T-helper 2 cell treated with Interferon-gamma antibody and Interleukin-4, amounts not matched to agents 5 μg/mL and 100 μg/mL, for 36 hours (primary cell): ENCODE results near the gene STK32A.

ENCODE experiments used
- DNase-seq: peaks from one replicate; pipeline ENCODE4 v3.0.0; 2021; ENCODE audit warnings: low spot score
- H3K27ac Mint-ChIP-seq: one replicate; pipeline ENCODE4 v1.8.0; 2021; ENCODE audit warnings: mild to moderate bottlenecking, mixed read lengths
- H3K27me3 Mint-ChIP-seq: one replicate; pipeline ENCODE4 v1.8.0; 2021; ENCODE audit warnings: low read depth, mixed read lengths
- H3K36me3 Mint-ChIP-seq: one replicate; pipeline ENCODE4 v1.8.0; 2021; ENCODE audit warnings: low read depth, mixed read lengths
- H3K4me1 Mint-ChIP-seq: one replicate; pipeline ENCODE4 v1.8.0; 2021; ENCODE audit warnings: low read depth, mixed read lengths
- H3K4me3 Mint-ChIP-seq: one replicate; pipeline ENCODE4 v1.8.0; 2022; ENCODE audit warnings: mild to moderate bottlenecking, moderate library complexity, mixed read lengths
- H3K9me3 Mint-ChIP-seq: one replicate; pipeline ENCODE4 v1.8.0; 2021; ENCODE audit warnings: mixed read lengths

Gene STK32A

GRCh38 chr5:147375151-147375550, 140.3 kb downstream of the STK32A start:
- no peaks in the 10 kb centered on the region for H3K4me1 Mint-ChIP-seq
- H3K27me3 Mint-ChIP-seq = no peaks in the 10 kb centered on the region
- H3K4me3 Mint-ChIP-seq = no peak overlapping the region
- DNase-seq = no peak
- H3K27ac Mint-ChIP-seq = no peak overlapping the region
- no peaks in the 10 kb centered on the region for H3K36me3 Mint-ChIP-seq
- H3K9me3 Mint-ChIP-seq = peaks cover 3% of the 10 kb centered on the region

GRCh38 chr5:147377682-147378081, 142.9 kb downstream of the STK32A start:
- no peaks in the 10 kb centered on the region for H3K27me3 Mint-ChIP-seq
- H3K36me3 Mint-ChIP-seq = no peaks in the 10 kb centered on the region
- peaks cover 3% of the 10 kb centered on the region for H3K9me3 Mint-ChIP-seq
- no peaks in the 10 kb centered on the region for H3K4me1 Mint-ChIP-seq
- no peak overlapping the region for H3K27ac Mint-ChIP-seq
- DNase-seq = no peak
- no peak overlapping the region for H3K4me3 Mint-ChIP-seq

- no peaks in the 10 kb centered on the region for H3K27me3 Mint-ChIP-seq
- DNase-seq = no peak
- no peaks in the 10 kb centered on the region for H3K4me1 Mint-ChIP-seq
- H3K9me3 Mint-ChIP-seq = peaks cover 3% of the 10 kb centered on the region
- H3K4me3 Mint-ChIP-seq = no peak overlapping the region
- no peak overlapping the region for H3K27ac Mint-ChIP-seq
- no peaks in the 10 kb centered on the region for H3K36me3 Mint-ChIP-seq
Observed at GRCh38 chr5:147381555-147381954, 146.7 kb downstream of the STK32A start.

GRCh38 chr5:147382776-147383175, 147.9 kb downstream of the STK32A start:
- Mint-ChIP-seq H3K4me3 (no peak overlapping the region), H3K27me3 (no peaks in the 10 kb centered on the region), H3K36me3 (no peaks in the 10 kb centered on the region), H3K27ac (no peak overlapping the region), H3K4me1 (no peaks in the 10 kb centered on the region), H3K9me3 (peaks cover 3% of the 10 kb centered on the region)
- no peak for DNase-seq

GRCh38 chr5:147384346-147385193, 149.7 kb downstream of the STK32A start:
- no peaks in the 10 kb centered on the region for H3K27me3 Mint-ChIP-seq
- no peak overlapping the region for H3K4me3 Mint-ChIP-seq
- no peak for DNase-seq
- no peaks in the 10 kb centered on the region for H3K36me3 Mint-ChIP-seq
- no peak overlapping the region for H3K27ac Mint-ChIP-seq
- no peaks in the 10 kb centered on the region for H3K4me1 Mint-ChIP-seq
- no peaks in the 10 kb centered on the region for H3K9me3 Mint-ChIP-seq

- Mint-ChIP-seq H3K4me3 (no peak overlapping the region), H3K36me3 (no peaks in the 10 kb centered on the region), H3K27ac (no peak overlapping the region), H3K9me3 (no peaks in the 10 kb centered on the region), H3K4me1 (no peaks in the 10 kb centered on the region), H3K27me3 (no peaks in the 10 kb centered on the region)
- no peak for DNase-seq
Observed at GRCh38 chr5:147387109-147387508, 152.3 kb downstream of the STK32A start.

- Mint-ChIP-seq H3K27me3 (no peaks in the 10 kb centered on the region), H3K36me3 (no peaks in the 10 kb centered on the region)
- DNase-seq = no peak
Observed at GRCh38 chr5:147388184-147389108, 153.6 kb downstream of the STK32A start.

GRCh38 chr5:147390654-147391225, 155.9 kb downstream of the STK32A start:
- H3K9me3 Mint-ChIP-seq = no peaks in the 10 kb centered on the region
- no peaks in the 10 kb centered on the region for H3K4me1 Mint-ChIP-seq
- H3K4me3 Mint-ChIP-seq = no peak overlapping the region
- no peak overlapping the region for H3K27ac Mint-ChIP-seq
- H3K27me3 Mint-ChIP-seq = no peaks in the 10 kb centered on the region
- no peaks in the 10 kb centered on the region for H3K36me3 Mint-ChIP-seq
- no peak for DNase-seq

More at GRCh38 chr5:147388184-147389108, 153.6 kb downstream of the STK32A start:
- Mint-ChIP-seq H3K27ac (no peak overlapping the region), H3K4me3 (no peak overlapping the region), H3K9me3 (no peaks in the 10 kb centered on the region), H3K4me1 (no peaks in the 10 kb centered on the region)

GRCh38 chr5:147391781-147392180, 157.0 kb downstream of the STK32A start:
- no peak overlapping the region for H3K27ac Mint-ChIP-seq
- DNase-seq = no peak
- H3K36me3 Mint-ChIP-seq = no peaks in the 10 kb centered on the region
- no peaks in the 10 kb centered on the region for H3K27me3 Mint-ChIP-seq
- H3K9me3 Mint-ChIP-seq = no peaks in the 10 kb centered on the region
- no peaks in the 10 kb centered on the region for H3K4me1 Mint-ChIP-seq
- no peak overlapping the region for H3K4me3 Mint-ChIP-seq

GRCh38 chr5:147393874-147394672, 159.2 kb downstream of the STK32A start:
- no peak for DNase-seq
- Mint-ChIP-seq H3K4me3 (no peak overlapping the region), H3K27ac (no peak overlapping the region), H3K36me3 (no peaks in the 10 kb centered on the region), H3K27me3 (no peaks in the 10 kb centered on the region), H3K4me1 (no peaks in the 10 kb centered on the region), H3K9me3 (no peaks in the 10 kb centered on the region)

GRCh38 chr5:147396070-147396823, 161.4 kb downstream of the STK32A start:
- no peaks in the 10 kb centered on the region for H3K27me3 Mint-ChIP-seq
- H3K27ac Mint-ChIP-seq = no peak overlapping the region
- no peaks in the 10 kb centered on the region for H3K36me3 Mint-ChIP-seq
- no peak overlapping the region for H3K4me3 Mint-ChIP-seq
- no peak for DNase-seq
- no peaks in the 10 kb centered on the region for H3K9me3 Mint-ChIP-seq
- no peaks in the 10 kb centered on the region for H3K4me1 Mint-ChIP-seq

- H3K4me1 Mint-ChIP-seq = no peaks in the 10 kb centered on the region
- no peaks in the 10 kb centered on the region for H3K27me3 Mint-ChIP-seq
- H3K27ac Mint-ChIP-seq = no peak overlapping the region
- no peaks in the 10 kb centered on the region for H3K36me3 Mint-ChIP-seq
- no peak overlapping the region for H3K4me3 Mint-ChIP-seq
- no peak for DNase-seq
- no peaks in the 10 kb centered on the region for H3K9me3 Mint-ChIP-seq
Observed at GRCh38 chr5:147397616-147398015, 162.8 kb downstream of the STK32A start.

GRCh38 chr5:147398860-147399259, 164.0 kb downstream of the STK32A start:
- Mint-ChIP-seq H3K9me3 (no peaks in the 10 kb centered on the region), H3K27me3 (no peaks in the 10 kb centered on the region), H3K36me3 (no peaks in the 10 kb centered on the region), H3K4me1 (no peaks in the 10 kb centered on the region), H3K27ac (no peak overlapping the region), H3K4me3 (no peak overlapping the region)
- DNase-seq = no peak
